ENCODE measurements around the gene BSPH1.
"Not testable (repeated sequence)": the region's sequence is repeated elsewhere in the genome, so short reads cannot be mapped to it uniquely, and the experiment has no call there.

The BSPH1 gene

GRCh38 chr19:47992070-47992469 is at the start of gene BSPH1:
TSS of gene BSPH1 (minus strand) at chr19:47992170. CDS start at chr19:47992081, 89 bp downstream.
- DNase-seq (ENCODE audit: low read depth) = no peak

- no peak for DNase-seq (ENCODE audit: low read depth)
Observed at GRCh38 chr19:48036765-48037164, 44.8 kb upstream of the BSPH1 start.

- no peak for DNase-seq (ENCODE audit: low read depth)
Observed at GRCh38 chr19:48033604-48034003, 41.6 kb upstream of the BSPH1 start.

GRCh38 chr19:48030073-48030472 is 38.1 kb upstream of the BSPH1 start:
- DNase-seq (ENCODE audit: low read depth) = no peak

GRCh38 chr19:48029431-48029830 is 37.5 kb upstream of the BSPH1 start:
- no peak for DNase-seq (ENCODE audit: low read depth)

GRCh38 chr19:48025480-48025879 is 33.5 kb upstream of the BSPH1 start:
- DNase-seq (ENCODE audit: low read depth) = no peak

- no peak for DNase-seq (ENCODE audit: low read depth)
Observed at GRCh38 chr19:48023518-48023917, 31.5 kb upstream of the BSPH1 start.

GRCh38 chr19:48023011-48023410 is 31.0 kb upstream of the BSPH1 start:
- no peak for DNase-seq (ENCODE audit: low read depth)

- no peak for DNase-seq (ENCODE audit: low read depth)
Observed at GRCh38 chr19:48020686-48021085, 28.7 kb upstream of the BSPH1 start.

- no peak for DNase-seq (ENCODE audit: low read depth)
Observed at GRCh38 chr19:48010932-48011758, 19.2 kb upstream of the BSPH1 start.

- peak; percentile 15 for DNase-seq (ENCODE audit: low read depth)
Observed at GRCh38 chr19:48006762-48007161, 14.8 kb upstream of the BSPH1 start.

- no peak for DNase-seq (ENCODE audit: low read depth)
Observed at GRCh38 chr19:48004236-48004635, 12.3 kb upstream of the BSPH1 start.

GRCh38 chr19:48000846-48001245 is 8.9 kb upstream of the BSPH1 start:
- no peak for DNase-seq (ENCODE audit: low read depth)

- no peak for DNase-seq (ENCODE audit: low read depth)
Observed at GRCh38 chr19:47998800-47999199, 6.8 kb upstream of the BSPH1 start.

- DNase-seq (ENCODE audit: low read depth) = no peak
Observed at GRCh38 chr19:47996230-47996727, 4.3 kb upstream of the BSPH1 start.

- DNase-seq (ENCODE audit: low read depth) = no peak
Observed at GRCh38 chr19:47994209-47994802, 2.3 kb upstream of the BSPH1 start, which contains the start of gene ELSPBP1. TSS of gene ELSPBP1 (plus strand) at chr19:47994632. CDS start at chr19:48008668, 14,036 bp downstream.

GRCh38 chr19:47991191-47991808 is 670 bp downstream of the BSPH1 start:
- no peak for DNase-seq (ENCODE audit: low read depth)

- DNase-seq (ENCODE audit: low read depth) = no peak
Observed at GRCh38 chr19:47973529-47973928, 18.4 kb downstream of the BSPH1 start.

GRCh38 chr19:47955936-47956335 is 36.0 kb downstream of the BSPH1 start:
- DNase-seq (ENCODE audit: low read depth) = not testable (repeated sequence)

GRCh38 chr19:47952132-47952531 is 39.8 kb downstream of the BSPH1 start:
- not testable (repeated sequence) for DNase-seq (ENCODE audit: low read depth)

- DNase-seq (ENCODE audit: low read depth) = not testable (repeated sequence)
Observed at GRCh38 chr19:47949852-47950521, 42.0 kb downstream of the BSPH1 start.

GRCh38 chr19:47928581-47928980 is 63.4 kb downstream of the BSPH1 start:
- not testable (repeated sequence) for DNase-seq (ENCODE audit: low read depth)

All from ELR (cell line).